ENCODE data around the gene SYN1.

SYN1 gene

GRCh38 chrX:47564438-47565085, 55.1 kb downstream of the SYN1 start:
- TF ChIP-seq CTCF (conservative IDR thresholded peaks at IDR 0.05; ENCODE audit: low read depth, low read length) = no peak
- Histone ChIP-seq H4K20me1 (ENCODE audit: insufficient read depth) (no peaks in the 10 kb centered on the region), H3K4me2 (no peak overlapping the region), H2AFZ (ENCODE audit: low read depth) (no peak overlapping the region), H3K4me3 (IDR thresholded peaks at IDR 0.05; ENCODE audit: insufficient read depth, low read depth, low read length) (no peak overlapping the region), H3K27ac (no peak overlapping the region), H3K9ac (no peak overlapping the region), H3K36me3 (ENCODE audit: insufficient read depth) (no peaks in the 10 kb centered on the region), H3K4me1 (ENCODE audit: low read depth, poor library complexity, severe bottlenecking) (peaks cover 26% of the 10 kb centered on the region), H3K79me2 (ENCODE audit: insufficient read depth, low read depth) (peaks cover 4% of the 10 kb centered on the region; the same call in 1 of the 2 replicates), H3K27me3 (ENCODE audit: insufficient read depth, low read depth) (no peaks in the 10 kb centered on the region)

GRCh38 chrX:47563801-47564315, 55.8 kb downstream of the SYN1 start:
- Histone ChIP-seq H3K27me3 (ENCODE audit: insufficient read depth, low read depth) (no peaks in the 10 kb centered on the region), H3K4me3 (IDR thresholded peaks at IDR 0.05; ENCODE audit: insufficient read depth, low read depth, low read length) (no peak overlapping the region), H2AFZ (ENCODE audit: low read depth) (no peak overlapping the region), H3K9ac (no peak overlapping the region), H4K20me1 (ENCODE audit: insufficient read depth) (no peaks in the 10 kb centered on the region), H3K79me2 (ENCODE audit: insufficient read depth, low read depth) (peaks cover 4% of the 10 kb centered on the region; the same call in 1 of the 2 replicates), H3K27ac (no peak overlapping the region), H3K36me3 (ENCODE audit: insufficient read depth) (no peaks in the 10 kb centered on the region), H3K4me2 (no peak overlapping the region), H3K4me1 (ENCODE audit: low read depth, poor library complexity, severe bottlenecking) (peaks cover 26% of the 10 kb centered on the region)
- TF ChIP-seq CTCF (conservative IDR thresholded peaks at IDR 0.05; ENCODE audit: low read depth, low read length) = no peak

- Histone ChIP-seq H3K4me2 (no peak overlapping the region), H3K4me3 (IDR thresholded peaks at IDR 0.05; ENCODE audit: insufficient read depth, low read depth, low read length) (no peak overlapping the region), H3K9ac (no peak overlapping the region), H3K36me3 (ENCODE audit: insufficient read depth) (no peaks in the 10 kb centered on the region), H3K4me1 (ENCODE audit: low read depth, poor library complexity, severe bottlenecking) (peaks cover 26% of the 10 kb centered on the region), H4K20me1 (ENCODE audit: insufficient read depth) (no peaks in the 10 kb centered on the region), H3K27me3 (ENCODE audit: insufficient read depth, low read depth) (no peaks in the 10 kb centered on the region), H3K27ac (no peak overlapping the region), H2AFZ (ENCODE audit: low read depth) (no peak overlapping the region), H3K79me2 (ENCODE audit: insufficient read depth, low read depth) (peaks cover 4% of the 10 kb centered on the region; the same call in 1 of the 2 replicates)
- peak; percentile 41 for TF ChIP-seq CTCF (conservative IDR thresholded peaks at IDR 0.05; ENCODE audit: low read depth, low read length)
Observed at GRCh38 chrX:47562615-47563243, 56.9 kb downstream of the SYN1 start.

- Histone ChIP-seq H3K4me2 (peak overlapping the region; percentile 48; the same call in 1 of the 2 replicates), H3K36me3 (ENCODE audit: insufficient read depth) (no peaks in the 10 kb centered on the region), H4K20me1 (ENCODE audit: insufficient read depth) (no peaks in the 10 kb centered on the region), H3K9ac (peak overlapping the region; percentile 71; the same call in 1 of the 2 replicates), H3K4me3 (IDR thresholded peaks at IDR 0.05; ENCODE audit: insufficient read depth, low read depth, low read length) (no peak overlapping the region), H3K27ac (no peak overlapping the region), H3K27me3 (ENCODE audit: insufficient read depth, low read depth) (no peaks in the 10 kb centered on the region), H3K79me2 (ENCODE audit: insufficient read depth, low read depth) (peaks cover 4% of the 10 kb centered on the region; the same call in 1 of the 2 replicates), H3K4me1 (ENCODE audit: low read depth, poor library complexity, severe bottlenecking) (peaks cover 26% of the 10 kb centered on the region), H2AFZ (ENCODE audit: low read depth) (0 out of 2 replicates have a peak overlapping the region, but pooled peaks have one; percentile 66)
- TF ChIP-seq CTCF (conservative IDR thresholded peaks at IDR 0.05; ENCODE audit: low read depth, low read length) = no peak
Observed at GRCh38 chrX:47561659-47562151, 58.0 kb downstream of the SYN1 start.

Data from KMS-11 (cell line).